K562 (cell line): ENCODE data around the gene TIPIN. TPM values are rescaled to one million over a fixed set of nuclear protein-coding genes. Genes with fewer than 3 reads are reported as not detected.

Experiments used
- ASH1L ChIP-seq: fragments of 450-650 bp; IDR thresholded peaks from 2 replicates; pipeline ENCODE4 v1.6.1; 2018; ENCODE audit warnings: borderline replicate concordance, mild to moderate bottlenecking, low read depth; ENCODE audit not compliant: partially characterized antibody
- CREB3 ChIP-seq: fragments of 450-650 bp; conservative IDR thresholded peaks from 2 replicates; pipeline ENCODE4 v1.6.1; 2016; ENCODE audit warnings: missing genetic modification characterization, low read depth, mild to moderate bottlenecking, missing compliant biosample characterization, moderate library complexity
- ETV1 ChIP-seq: fragments of 450-650 bp; conservative IDR thresholded peaks from 2 replicates; pipeline ENCODE4 v1.6.1; 2016; ENCODE audit warnings: missing genetic modification characterization, control low read depth, low read depth, missing compliant biosample characterization
- FOS ChIP-seq: IDR thresholded peaks from 3 replicates; pipeline ENCODE4 v1.6.1; 2011; ENCODE audit not compliant: insufficient read length; ENCODE audit errors: extremely low read depth
- FOXP1 ChIP-seq: sonication (generic); formaldehyde crosslinking; IDR thresholded peaks from 2 replicates; pipeline ENCODE4 v1.8.0; 2022; ENCODE audit warnings: mild to moderate bottlenecking, missing genetic modification reagents
- GTF2E2 ChIP-seq: fragments of 200-800 bp; sonication (Bioruptor generic); IDR thresholded peaks from 2 replicates; pipeline ENCODE4 v1.6.1; 2016; ENCODE audit warnings: missing genetic modification characterization, missing compliant biosample characterization
- HCFC1 ChIP-seq: IDR thresholded peaks from 2 replicates; pipeline ENCODE4 v1.6.1; 2012; ENCODE audit warnings: low read depth, low read length, improper control_type of control experiment
- KDM5B ChIP-seq: fragments of 200-600 bp; sonication (generic); IDR thresholded peaks from 2 replicates; pipeline ENCODE4 v1.6.1; 2012; ENCODE audit warnings: low read depth, mild to moderate bottlenecking, moderate library complexity, low read length, control low read depth, inconsistent platforms; ENCODE audit not compliant: insufficient replicate concordance
- PHTF2 ChIP-seq: fragments of 250-450 bp; sonication (Bioruptor Pico); IDR thresholded peaks from 2 replicates; pipeline ENCODE4 v1.5.0; 2021; ENCODE audit warnings: mild to moderate bottlenecking
- POLR2AphosphoS5 ChIP-seq: IDR thresholded peaks from 2 replicates; pipeline ENCODE4 v1.6.1; 2011; ENCODE audit warnings: mild to moderate bottlenecking, low read depth, low read length, moderate library complexity; ENCODE audit not compliant: control insufficient read depth, insufficient read depth
- SRSF7 ChIP-seq: fragments of 200-400 bp; formaldehyde crosslinking; optimal IDR thresholded peaks from 2 replicates; pipeline ENCODE3; 2017; ENCODE audit warnings: mild to moderate bottlenecking, low read depth, low read length
- TBP ChIP-seq: optimal IDR thresholded peaks from 2 replicates; pipeline ENCODE3; 2011; ENCODE audit warnings: low read depth, low read length, improper control_type of control experiment
- ZNF395 ChIP-seq: fragments of 200-800 bp; sonication (Bioruptor generic); IDR thresholded peaks from 2 replicates; pipeline ENCODE4 v1.6.1; 2017; ENCODE audit warnings: missing genetic modification characterization, missing compliant biosample characterization
- ZNF41 ChIP-seq: fragments of 250-450 bp; sonication (Bioruptor Pico); conservative IDR thresholded peaks from 2 replicates; pipeline ENCODE4 v1.4.0; 2020; ENCODE audit warnings: mild to moderate bottlenecking
- ZNF639 ChIP-seq, 2 experiments: fragments of 200-800 bp in 1 of 2; sonication (Bioruptor generic) in 1 of 2; sonication (generic) in 1 of 2; formaldehyde crosslinking in 1 of 2; IDR thresholded peaks in 1 of 2; conservative IDR thresholded peaks in 1 of 2; 2 replicates each; pipeline versions ENCODE4 v1.5.0 to v1.6.1; 2016 to 2020; ENCODE audit warnings: missing compliant biosample characterization in 1 of 2, missing genetic modification characterization in 1 of 2, missing genetic modification reagents in 1 of 2
- polyA plus RNA-seq, 8 experiments: library from polyadenylated mRNA; depleted of rRNA in 4 of 8; stranded (reverse) in 5 of 8; unstranded in 3 of 8; fragments of >200 nt; fragmentation: Nextera tagmentation in 2 of 8; fragmentation: Illumina TruSeq in 1 of 8; extraction: Ambion mirVana in 2 of 8; extraction: Trizol in 1 of 8; gene quantifications; 2 replicates each; pipeline versions ENCODE4 v1.2.1 to v1.2.3, GENCODE V29; 2011 to 2014; ENCODE audit warnings: inconsistent platforms in 1 of 8, missing spikeins in 1 of 8
- total RNA-seq, 7 experiments: library from RNA; depleted of rRNA in 6 of 7; stranded (reverse); fragments of >200 nt in 6 of 7; fragmentation: Illumina TruSeq in 2 of 7; extraction: Trizol in 2 of 7; gene quantifications; 2 replicates each; pipeline versions ENCODE4 v1.2.1 to v1.2.3, GENCODE V29; 2011 to 2021; ENCODE audit warnings: low replicate concordance in 1 of 7
- TF ChIP-seq, protein P1 (sequence below), 3 experiments: fragments of 200-800 bp in 1 of 3; sonication (Bioruptor generic) in 1 of 3; sonication (generic) in 1 of 3; formaldehyde crosslinking in 1 of 3; IDR thresholded peaks; 2 replicates each; pipeline versions ENCODE4 v1.6.1 to v1.8.0; 2016 to 2022; ENCODE audit warnings: mild to moderate bottlenecking in 2 of 3, missing compliant biosample characterization in 2 of 3, missing genetic modification characterization in 2 of 3, missing genetic modification reagents in 1 of 3
- TF ChIP-seq, protein P2 (sequence below): fragments of 450-650 bp; IDR thresholded peaks from 2 replicates; pipeline ENCODE4 v1.7.1; 2018; ENCODE audit warnings: mild to moderate bottlenecking, low read depth; ENCODE audit not compliant: partially characterized antibody

Gene TIPIN
- total and polyA plus RNA-seq, 9 of the 15 experiments (the other 6 are each of a cell fraction or from before 2014, with no cell fraction given): 22.9 to 61.4 (median 42.0) TPM

- 0 out of 2 replicates have a peak, but pooled peaks have one; percentile 46 for TF ChIP-seq ZNF395 (CRISPR knock-in tag)
- TF ChIP-seq, protein P1, sequence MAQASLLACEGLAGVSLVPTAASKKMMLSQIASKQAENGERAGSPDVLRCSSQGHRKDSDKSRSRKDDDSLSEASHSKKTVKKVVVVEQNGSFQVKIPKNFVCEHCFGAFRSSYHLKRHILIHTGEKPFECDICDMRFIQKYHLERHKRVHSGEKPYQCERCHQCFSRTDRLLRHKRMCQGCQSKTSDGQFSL (CRISPR knock-in tag; IDR thresholded peaks at IDR 0.05): no peak
- TF ChIP-seq, protein P1 (tag; IDR thresholded peaks at IDR 0.05): peak in 1 of 2 experiments; percentile 10; a peak in 1 of 4 replicates
- no peak for TF ChIP-seq FOS
- TF ChIP-seq SRSF7: no peak
- TF ChIP-seq ZNF41: no peak
- peak; percentile 51 for TF ChIP-seq KDM5B
- no peak for TF ChIP-seq PHTF2
- TF ChIP-seq POLR2AphosphoS5: peak; percentile 32; the same call in 1 of the 2 replicates
- peak; percentile 15; the same call in 1 of the 2 replicates for TF ChIP-seq HCFC1
- TF ChIP-seq ZNF639 (CRISPR knock-in tag; conservative IDR thresholded peaks at IDR 0.05 in 1 of 2, IDR thresholded peaks at IDR 0.05 in 1 of 2): peak in 1 of 2 experiments; percentile 55; a peak in 2 of 4 replicates
- TF ChIP-seq ASH1L: no peak
- peak; percentile 57 for TF ChIP-seq TBP
- TF ChIP-seq, protein P2, sequence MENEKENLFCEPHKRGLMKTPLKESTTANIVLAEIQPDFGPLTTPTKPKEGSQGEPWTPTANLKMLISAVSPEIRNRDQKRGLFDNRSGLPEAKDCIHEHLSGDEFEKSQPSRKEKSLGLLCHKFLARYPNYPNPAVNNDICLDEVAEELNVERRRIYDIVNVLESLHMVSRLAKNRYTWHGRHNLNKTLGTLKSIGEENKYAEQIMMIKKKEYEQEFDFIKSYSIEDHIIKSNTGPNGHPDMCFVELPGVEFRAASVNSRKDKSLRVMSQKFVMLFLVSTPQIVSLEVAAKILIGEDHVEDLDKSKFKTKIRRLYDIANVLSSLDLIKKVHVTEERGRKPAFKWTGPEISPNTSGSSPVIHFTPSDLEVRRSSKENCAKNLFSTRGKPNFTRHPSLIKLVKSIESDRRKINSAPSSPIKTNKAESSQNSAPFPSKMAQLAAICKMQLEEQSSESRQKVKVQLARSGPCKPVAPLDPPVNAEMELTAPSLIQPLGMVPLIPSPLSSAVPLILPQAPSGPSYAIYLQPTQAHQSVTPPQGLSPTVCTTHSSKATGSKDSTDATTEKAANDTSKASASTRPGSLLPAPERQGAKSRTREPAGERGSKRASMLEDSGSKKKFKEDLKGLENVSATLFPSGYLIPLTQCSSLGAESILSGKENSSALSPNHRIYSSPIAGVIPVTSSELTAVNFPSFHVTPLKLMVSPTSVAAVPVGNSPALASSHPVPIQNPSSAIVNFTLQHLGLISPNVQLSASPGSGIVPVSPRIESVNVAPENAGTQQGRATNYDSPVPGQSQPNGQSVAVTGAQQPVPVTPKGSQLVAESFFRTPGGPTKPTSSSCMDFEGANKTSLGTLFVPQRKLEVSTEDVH: no peak
- 0 out of 2 replicates have a peak, but pooled peaks have one; percentile 60 for TF ChIP-seq FOXP1 (CRISPR knock-in tag)
- no peak for TF ChIP-seq CREB3 (tag)
- no peak for TF ChIP-seq ETV1
- TF ChIP-seq GTF2E2 (tag): peak; percentile 84; the same call in 1 of the 2 replicates
Observed at GRCh38 chr15:66293419-66294156, 62.9 kb downstream of the TIPIN start, which contains the start of gene DIS3L (continued).
